ENCODE data around the gene DPP10. TPM values are rescaled to one million over a fixed set of nuclear protein-coding genes. Genes with fewer than 3 reads are reported as not detected.

The DPP10 gene
- total RNA-seq, 2 experiments from 2014 or later = not detected

DNA sequence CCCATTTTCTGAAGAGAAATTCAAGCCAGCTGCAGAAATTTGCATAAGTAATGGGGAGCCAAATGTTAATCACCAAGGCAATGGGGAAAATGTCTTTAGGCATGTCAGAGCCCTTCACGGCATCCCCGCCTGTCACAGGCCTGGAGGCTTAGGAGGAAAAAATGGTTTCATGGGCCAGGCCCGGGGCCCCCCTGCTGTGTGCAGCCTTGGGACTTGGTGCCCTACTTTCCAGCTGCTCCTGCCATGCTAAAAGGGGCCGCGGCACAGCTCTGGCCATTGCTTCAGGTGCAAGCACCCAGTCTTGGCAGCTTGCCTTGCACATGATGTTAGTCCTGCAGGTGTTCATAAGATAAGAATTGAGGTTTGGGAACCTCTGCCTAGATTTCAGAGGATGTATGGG is 1235.7 kb downstream of the DPP10 start:
- Mint-ChIP-seq H3K27ac (no peak overlapping the region), H3K9me3 (peaks cover 7% of the 10 kb centered on the region), H3K27me3 (no peaks in the 10 kb centered on the region), H3K36me3 (no peaks in the 10 kb centered on the region), H3K4me3 (no peak overlapping the region), H3K4me1 (no peaks in the 10 kb centered on the region)
- ATAC-seq (ENCODE audit: low read depth) (no peak), DNase-seq (no peak)
- POLR2A ChIA-PET = no interaction called here

DNA sequence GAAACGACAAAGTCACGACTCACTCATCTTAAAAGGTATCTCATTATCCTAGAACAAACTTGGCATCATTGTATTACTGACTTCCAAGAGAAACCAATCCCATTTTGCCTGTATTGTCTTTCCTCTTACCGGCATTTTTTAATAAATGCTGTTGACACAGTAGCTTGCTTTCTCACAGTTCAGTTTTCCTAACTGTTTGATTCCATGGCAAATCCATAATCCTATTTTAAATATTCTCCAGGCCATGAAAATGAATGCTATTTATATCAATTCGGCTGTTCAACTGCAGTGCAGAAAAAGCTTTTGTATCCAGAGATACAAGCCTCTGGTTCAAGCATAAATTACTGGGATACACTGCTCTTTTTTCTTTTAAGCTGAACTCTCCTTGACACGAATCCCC is 1241.9 kb downstream of the DPP10 start:
- no peak overlapping the region for H3K4me3 Mint-ChIP-seq
- H3K27me3 Mint-ChIP-seq = no peaks in the 10 kb centered on the region
- no peaks in the 10 kb centered on the region for H3K36me3 Mint-ChIP-seq
- POLR2A ChIA-PET = no interaction called here
- H3K4me1 Mint-ChIP-seq = no peaks in the 10 kb centered on the region
- no peak overlapping the region for H3K27ac Mint-ChIP-seq
- peaks cover 11% of the 10 kb centered on the region for H3K9me3 Mint-ChIP-seq
- ATAC-seq (ENCODE audit: low read depth) = no peak
- DNase-seq = no peak

DNA sequence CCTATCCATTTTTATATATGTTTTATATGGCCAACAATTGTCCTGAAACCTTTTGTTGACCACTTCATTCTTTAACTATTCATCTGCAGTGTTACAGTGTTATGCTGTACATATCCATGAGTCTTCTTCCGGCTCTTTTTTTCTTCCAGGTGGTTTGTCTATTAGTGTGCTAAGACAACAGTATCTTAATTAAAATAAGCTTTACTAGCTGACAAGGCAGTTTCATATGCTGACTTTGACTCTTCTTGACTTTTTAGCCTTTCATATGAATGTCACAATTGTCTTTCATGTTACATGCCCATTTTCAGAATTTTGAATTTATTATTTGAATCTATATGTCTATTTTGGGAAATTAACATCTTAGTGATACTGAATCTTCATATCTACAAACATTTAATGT is 1249.0 kb downstream of the DPP10 start:
- peaks cover 4% of the 10 kb centered on the region for H3K9me3 Mint-ChIP-seq
- no peaks in the 10 kb centered on the region for H3K27me3 Mint-ChIP-seq
- POLR2A ChIA-PET = no interaction called here
- ATAC-seq (ENCODE audit: low read depth) = no peak
- no peaks in the 10 kb centered on the region for H3K4me1 Mint-ChIP-seq
- no peak for DNase-seq
- no peak overlapping the region for H3K4me3 Mint-ChIP-seq
- no peak overlapping the region for H3K27ac Mint-ChIP-seq
- H3K36me3 Mint-ChIP-seq = no peaks in the 10 kb centered on the region

DNA sequence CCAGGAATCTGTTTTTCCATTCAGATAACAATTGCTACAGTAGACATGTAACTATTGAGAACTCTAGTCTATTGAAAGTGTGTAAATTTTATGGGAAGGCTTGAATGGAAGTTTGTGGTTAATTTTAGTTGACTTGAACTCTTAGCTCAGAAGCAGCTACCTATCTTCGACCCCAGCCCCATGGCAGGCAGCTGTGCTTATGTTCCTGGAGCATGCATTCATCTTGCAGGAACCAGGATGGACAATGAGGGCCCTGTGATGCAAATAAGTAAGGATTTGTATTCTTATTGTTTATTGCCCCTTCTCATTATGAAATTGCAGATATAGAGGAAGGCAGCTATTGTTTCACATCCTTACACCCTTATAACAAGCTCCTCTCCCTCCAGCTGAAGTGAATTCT is 1252.2 kb downstream of the DPP10 start:
- Mint-ChIP-seq H3K4me3 (no peak overlapping the region), H3K4me1 (no peaks in the 10 kb centered on the region), H3K36me3 (no peaks in the 10 kb centered on the region), H3K27ac (no peak overlapping the region), H3K27me3 (no peaks in the 10 kb centered on the region), H3K9me3 (peaks cover 3% of the 10 kb centered on the region)
- ATAC-seq (ENCODE audit: low read depth) = no peak
- DNase-seq = no peak
- POLR2A ChIA-PET = no interaction called here

DNA sequence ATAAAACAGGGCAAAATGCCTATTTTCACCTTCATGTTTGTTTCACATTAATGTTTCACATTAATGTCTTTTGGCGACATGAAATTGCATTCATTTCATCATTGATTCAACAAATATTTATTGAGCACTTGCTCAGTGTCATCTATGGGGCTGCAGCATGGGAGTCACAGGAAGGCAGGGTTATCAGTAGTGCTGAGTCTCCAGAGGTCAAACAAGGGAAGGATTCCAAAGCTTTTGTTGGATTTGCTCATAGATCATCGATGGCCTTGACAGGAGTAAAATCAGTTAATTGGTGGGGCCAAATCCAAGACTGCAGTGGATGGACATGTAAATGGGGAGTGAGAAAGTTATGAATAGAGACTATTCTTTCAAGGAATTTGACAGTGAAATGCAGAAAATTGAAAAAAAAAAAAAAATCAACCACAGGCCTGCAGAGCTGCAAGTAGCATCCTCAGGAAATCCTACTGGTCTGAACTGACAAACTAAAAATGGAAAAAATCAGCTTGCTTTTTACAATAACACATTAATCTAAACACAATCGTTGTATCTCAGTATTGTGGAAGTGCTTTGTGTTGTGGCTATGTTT is 1290.8 kb downstream of the DPP10 start:
- H3K4me1 Mint-ChIP-seq = no peaks in the 10 kb centered on the region
- no peaks in the 10 kb centered on the region for H3K36me3 Mint-ChIP-seq
- H3K9me3 Mint-ChIP-seq = peaks cover 12% of the 10 kb centered on the region
- H3K27me3 Mint-ChIP-seq = no peaks in the 10 kb centered on the region
- no peak for DNase-seq
- H3K27ac Mint-ChIP-seq = no peak overlapping the region
- ATAC-seq (ENCODE audit: low read depth) = no peak
- H3K4me3 Mint-ChIP-seq = no peak overlapping the region
- POLR2A ChIA-PET = no interaction called here

DNA sequence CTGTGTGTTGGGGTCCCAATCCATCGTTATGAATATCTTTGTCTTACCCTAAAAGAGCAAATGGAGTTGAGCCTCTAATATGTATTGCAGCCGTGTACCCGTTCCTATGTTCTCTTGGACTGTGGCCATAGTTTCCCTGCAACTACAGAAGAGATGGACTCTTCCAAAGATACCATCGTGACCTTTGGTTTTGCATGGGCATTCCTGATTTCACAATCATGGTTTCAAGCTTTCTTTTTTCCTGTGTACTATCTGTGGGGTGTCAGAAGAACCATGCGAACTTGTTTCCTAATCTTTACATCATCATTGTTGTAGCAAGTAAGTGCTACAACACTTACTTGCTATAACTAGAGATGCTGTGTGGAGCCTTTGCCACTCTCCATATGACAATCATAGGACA is 1295.7 kb downstream of the DPP10 start:
- Mint-ChIP-seq H3K27me3 (no peaks in the 10 kb centered on the region), H3K36me3 (no peaks in the 10 kb centered on the region), H3K27ac (no peak overlapping the region), H3K4me3 (no peak overlapping the region), H3K9me3 (peaks cover 15% of the 10 kb centered on the region), H3K4me1 (no peaks in the 10 kb centered on the region)
- POLR2A ChIA-PET = no interaction called here
- ATAC-seq (ENCODE audit: low read depth) (no peak), DNase-seq (no peak)

DNA sequence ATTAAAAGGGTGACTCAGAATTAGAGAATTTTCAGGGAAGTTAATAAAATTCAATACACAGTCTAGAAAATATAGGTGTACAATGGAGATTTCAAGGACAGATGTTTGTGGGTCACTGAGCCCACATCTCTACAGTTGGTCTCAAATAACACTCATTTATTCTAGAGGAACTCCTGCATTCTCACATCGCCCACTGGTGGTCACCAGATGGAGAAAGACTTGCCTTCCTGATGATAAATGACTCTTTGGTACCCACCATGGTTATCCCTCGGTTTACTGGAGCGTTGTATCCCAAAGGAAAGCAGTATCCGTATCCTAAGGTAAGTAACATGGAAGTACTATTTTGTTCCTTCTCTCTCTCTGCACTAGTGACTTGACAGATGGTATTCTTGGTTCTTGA is 1297.1 kb downstream of the DPP10 start:
- Mint-ChIP-seq H3K27ac (no peak overlapping the region), H3K27me3 (no peaks in the 10 kb centered on the region), H3K9me3 (peaks cover 13% of the 10 kb centered on the region), H3K4me3 (no peak overlapping the region), H3K36me3 (no peaks in the 10 kb centered on the region), H3K4me1 (no peaks in the 10 kb centered on the region)
- DNase-seq = no peak
- POLR2A ChIA-PET = no interaction called here
- no peak for ATAC-seq (ENCODE audit: low read depth)

DNA sequence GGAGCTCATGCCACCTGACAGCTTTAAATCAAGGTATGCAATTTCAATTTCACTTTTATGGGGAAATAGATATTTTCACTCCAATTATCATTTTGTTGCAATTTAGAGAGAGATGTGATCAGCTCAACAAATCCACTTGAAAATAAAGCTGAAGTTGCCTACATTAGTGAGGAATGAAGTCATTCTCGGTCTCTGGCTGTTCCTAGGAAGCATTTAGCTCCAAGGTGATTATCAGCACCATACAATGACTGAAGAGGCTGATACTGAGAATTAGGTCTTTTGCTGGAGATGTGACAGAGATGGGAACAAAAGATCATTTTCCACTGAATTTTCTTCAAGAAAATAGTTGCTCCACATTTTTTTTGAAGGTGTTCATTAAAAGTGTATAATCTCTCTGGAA is 1303.7 kb downstream of the DPP10 start:
- H3K36me3 Mint-ChIP-seq = no peaks in the 10 kb centered on the region
- H3K4me1 Mint-ChIP-seq = no peaks in the 10 kb centered on the region
- H3K4me3 Mint-ChIP-seq = no peak overlapping the region
- no peak for DNase-seq
- no peak overlapping the region for H3K27ac Mint-ChIP-seq
- ATAC-seq (ENCODE audit: low read depth) = no peak
- POLR2A ChIA-PET = no interaction called here
- H3K9me3 Mint-ChIP-seq = no peaks in the 10 kb centered on the region
- no peaks in the 10 kb centered on the region for H3K27me3 Mint-ChIP-seq

DNA sequence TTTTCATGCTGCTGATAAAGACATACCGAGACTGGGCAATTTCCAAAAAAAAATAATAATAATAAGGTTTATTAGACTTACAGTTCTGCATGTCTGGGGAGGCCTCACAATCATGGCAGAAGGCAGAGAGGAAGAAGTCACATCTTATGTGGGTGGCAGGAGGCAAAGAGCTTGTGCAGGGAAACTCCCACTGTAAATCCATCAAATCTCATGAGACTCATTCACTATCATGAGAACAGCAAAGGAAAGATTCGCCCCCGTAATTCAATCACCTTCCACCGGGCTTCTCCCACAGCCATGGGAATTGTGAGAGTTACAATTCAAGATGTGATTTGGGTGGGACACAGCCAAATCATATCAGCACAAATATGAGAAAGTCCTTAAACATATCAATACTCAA is 1314.8 kb downstream of the DPP10 start:
- Mint-ChIP-seq H3K27ac (no peak overlapping the region), H3K4me3 (no peak overlapping the region), H3K4me1 (no peaks in the 10 kb centered on the region), H3K36me3 (no peaks in the 10 kb centered on the region), H3K9me3 (peaks cover 3% of the 10 kb centered on the region), H3K27me3 (no peaks in the 10 kb centered on the region)
- DNase-seq (no peak), ATAC-seq (ENCODE audit: low read depth) (no peak)
- POLR2A ChIA-PET = no interaction called here

DNA sequence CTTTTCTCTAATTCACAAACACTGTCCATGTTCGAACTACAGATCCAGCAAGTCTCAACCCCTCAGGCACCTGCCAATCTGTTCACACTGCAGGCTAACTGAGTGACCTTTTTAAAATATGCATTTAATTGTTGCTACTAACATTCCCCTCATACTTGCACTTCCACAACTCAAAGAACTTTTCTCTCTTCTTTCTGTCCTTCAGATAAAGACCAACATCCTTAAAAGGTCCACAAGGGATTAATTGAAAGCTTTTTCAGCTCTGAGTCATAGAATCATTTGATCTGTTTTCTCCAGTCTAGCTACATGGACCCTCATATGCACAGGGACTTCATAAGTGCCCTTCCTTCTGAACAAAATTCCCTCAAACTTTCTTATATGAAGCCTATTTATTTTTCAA is 1321.2 kb downstream of the DPP10 start:
- no peaks in the 10 kb centered on the region for H3K4me1 Mint-ChIP-seq
- no peaks in the 10 kb centered on the region for H3K27me3 Mint-ChIP-seq
- no peak overlapping the region for H3K27ac Mint-ChIP-seq
- DNase-seq = no peak
- H3K4me3 Mint-ChIP-seq = no peak overlapping the region
- ATAC-seq (ENCODE audit: low read depth) = no peak
- peaks cover 5% of the 10 kb centered on the region for H3K9me3 Mint-ChIP-seq
- POLR2A ChIA-PET = no interaction called here
- H3K36me3 Mint-ChIP-seq = no peaks in the 10 kb centered on the region

DNA sequence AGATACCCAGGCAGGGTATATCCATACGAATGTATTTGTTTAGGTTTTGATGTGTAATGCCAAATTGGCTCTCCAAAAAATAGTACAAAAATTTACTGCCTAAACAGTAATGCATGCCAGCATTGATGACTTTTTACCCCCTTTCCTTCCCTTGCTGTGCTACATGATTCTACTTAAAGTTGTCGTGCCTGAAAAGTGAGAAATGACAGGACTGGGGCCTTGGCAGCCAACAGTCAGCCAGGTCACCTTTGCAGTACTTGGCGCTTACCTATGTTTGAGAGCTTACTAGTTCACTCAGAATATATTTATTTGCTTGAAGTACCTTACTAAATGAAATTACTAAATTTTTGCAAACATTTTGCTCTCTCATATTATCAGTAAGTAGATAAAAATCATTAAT is 1329.1 kb downstream of the DPP10 start:
- DNase-seq = no peak

DNA sequence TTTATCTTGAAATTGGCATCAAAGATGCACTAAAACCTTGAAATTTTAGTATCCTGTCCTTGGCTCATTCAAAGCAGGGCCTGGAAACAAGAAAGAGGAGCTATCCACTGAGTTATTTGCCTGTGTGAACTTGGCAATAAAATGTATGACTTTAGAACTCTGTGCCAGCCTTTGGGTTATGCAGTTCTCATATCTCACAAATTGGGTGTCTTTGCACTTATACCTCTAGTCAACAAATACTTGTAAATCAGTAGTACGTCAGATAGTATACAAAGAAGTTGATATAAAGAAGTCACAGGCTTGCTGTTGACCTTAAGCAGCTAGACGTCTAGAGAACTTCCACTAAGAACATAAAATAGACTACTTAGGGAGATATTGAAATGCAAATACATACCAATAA is 1331.9 kb downstream of the DPP10 start:
- H3K4me1 Mint-ChIP-seq = no peaks in the 10 kb centered on the region

More for the DNA sequence above, 1329.1 kb downstream of the DPP10 start:
- Mint-ChIP-seq H3K27ac (no peak overlapping the region), H3K4me3 (no peak overlapping the region), H3K4me1 (no peaks in the 10 kb centered on the region), H3K9me3 (peaks cover 4% of the 10 kb centered on the region), H3K27me3 (no peaks in the 10 kb centered on the region), H3K36me3 (no peaks in the 10 kb centered on the region)
- no peak for ATAC-seq (ENCODE audit: low read depth)
- POLR2A ChIA-PET = interaction anchor here (0.6 kb wide), 1 partner anchor 806 kb away, joined by 3 read pairs; no protein-coding TSS in a partner anchor

DNA sequence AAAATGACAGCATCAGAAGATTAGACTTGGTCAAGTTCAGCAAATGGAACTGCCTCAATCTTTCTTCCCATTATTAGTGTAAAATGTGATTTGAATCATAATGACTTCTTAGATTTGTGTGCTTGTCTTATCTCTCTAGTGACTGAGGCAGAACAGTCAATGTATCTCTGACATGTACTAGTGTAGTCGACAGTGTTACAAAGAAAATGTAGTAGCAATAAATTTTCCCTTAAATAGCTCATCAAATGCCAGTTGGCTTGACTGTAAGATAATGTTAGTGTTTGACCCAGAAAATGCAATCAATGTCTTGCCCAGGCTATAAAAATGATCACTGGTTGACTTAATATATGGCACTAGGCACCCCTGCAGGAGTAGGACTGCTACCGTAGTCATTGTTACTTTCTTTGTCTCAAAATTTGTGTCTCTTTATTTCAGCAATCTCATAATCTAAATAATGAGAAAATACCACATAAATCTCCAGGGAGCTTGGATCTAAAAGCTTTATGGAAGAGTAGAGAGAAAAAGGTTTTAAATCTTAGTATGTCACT is 1336.7 kb downstream of the DPP10 start:
- no peaks in the 10 kb centered on the region for H3K27me3 Mint-ChIP-seq
- ATAC-seq (ENCODE audit: low read depth) (no peak), DNase-seq (no peak)
- H3K27ac Mint-ChIP-seq = no peak overlapping the region
- POLR2A ChIA-PET = no interaction called here
- peaks cover 3% of the 10 kb centered on the region for H3K9me3 Mint-ChIP-seq
- no peaks in the 10 kb centered on the region for H3K4me1 Mint-ChIP-seq
- no peaks in the 10 kb centered on the region for H3K36me3 Mint-ChIP-seq
- H3K4me3 Mint-ChIP-seq = no peak overlapping the region

More for the DNA sequence above, 1331.9 kb downstream of the DPP10 start:
- POLR2A ChIA-PET = no interaction called here
- ATAC-seq (ENCODE audit: low read depth) = no peak
- Mint-ChIP-seq H3K27me3 (no peaks in the 10 kb centered on the region), H3K9me3 (peaks cover 4% of the 10 kb centered on the region), H3K36me3 (no peaks in the 10 kb centered on the region), H3K27ac (no peak overlapping the region), H3K4me3 (no peak overlapping the region)
- no peak for DNase-seq

DNA sequence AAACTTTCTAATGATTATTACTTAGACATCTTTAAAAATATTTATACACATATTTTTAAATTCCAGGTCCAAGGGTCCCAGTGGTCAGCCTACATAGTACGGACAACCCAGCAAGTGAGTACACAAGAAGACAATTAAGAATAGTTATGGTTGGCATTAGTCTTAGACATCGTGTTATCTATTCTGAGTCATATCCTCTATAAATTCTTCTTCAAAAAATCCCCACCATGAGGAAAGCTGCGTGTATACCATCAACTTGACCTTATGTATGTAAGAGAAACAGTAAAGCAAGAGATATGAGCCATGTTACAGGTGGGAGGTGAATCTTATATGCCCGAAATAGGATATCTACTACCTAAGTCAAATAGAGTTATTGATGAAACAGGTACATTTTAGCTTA is 1339.8 kb downstream of the DPP10 start:
- ATAC-seq (ENCODE audit: low read depth) (no peak), DNase-seq (no peak)
- no peaks in the 10 kb centered on the region for H3K36me3 Mint-ChIP-seq
- no peaks in the 10 kb centered on the region for H3K4me1 Mint-ChIP-seq
- peaks cover 4% of the 10 kb centered on the region for H3K9me3 Mint-ChIP-seq
- H3K27me3 Mint-ChIP-seq = no peaks in the 10 kb centered on the region
- H3K27ac Mint-ChIP-seq = no peak overlapping the region
- POLR2A ChIA-PET = no interaction called here
- no peak overlapping the region for H3K4me3 Mint-ChIP-seq

DNA sequence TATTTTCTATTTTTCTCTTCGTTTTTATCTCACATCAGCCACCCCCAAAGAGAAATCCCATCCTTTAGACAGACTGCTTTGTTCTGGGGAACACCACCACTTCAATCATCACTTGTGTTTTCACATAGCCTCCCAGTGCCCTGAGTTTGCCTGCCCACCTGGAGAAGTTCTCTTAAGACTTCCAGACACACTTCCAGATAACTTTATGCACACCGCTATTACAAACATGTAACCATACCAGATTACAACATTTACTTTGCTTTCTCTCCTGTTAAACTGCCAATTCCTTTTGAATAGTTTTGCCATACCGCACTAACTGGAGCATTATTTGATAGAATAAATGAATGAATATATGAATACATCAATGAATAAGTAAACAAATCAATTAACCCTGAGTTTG is 1353.6 kb downstream of the DPP10 start:
- Mint-ChIP-seq H3K36me3 (no peaks in the 10 kb centered on the region), H3K4me1 (no peaks in the 10 kb centered on the region), H3K9me3 (peaks cover 1% of the 10 kb centered on the region), H3K27me3 (no peaks in the 10 kb centered on the region), H3K27ac (no peak overlapping the region), H3K4me3 (no peak overlapping the region)
- POLR2A ChIA-PET = no interaction called here
- ATAC-seq (ENCODE audit: low read depth) (no peak), DNase-seq (no peak)

All from activated naive CD8-positive, alpha-beta T cell treated with anti-CD3 and anti-CD28 coated beads, Interleukin-2, amount 10 ng/mL, durations not matched to agents 7 days and 5 days (primary cell).